ENCODE data around the gene AFTPH. TPM values are rescaled to one million over a fixed set of nuclear protein-coding genes. Genes with fewer than 3 reads are reported as not detected.
A peak's percentile ranks its signal among the peaks of the same experiment; 100 is the strongest.

AFTPH gene
- total and polyA plus RNA-seq, 8 donors = 29.9 to 66.4 (median 54.6) TPM

- no peak for TF ChIP-seq CTCF (IDR thresholded peaks at IDR 0.05)
- intact Hi-C loops (cut with DNase I) = no loop called here
- Histone ChIP-seq H3K27me3 (no peaks in the 10 kb centered on the region), H3K9me3 (no peaks in the 10 kb centered on the region), H3K27ac (no peak overlapping the region), H3K36me3 (no peaks in the 10 kb centered on the region), H3K4me1 (peaks cover 0 to 25% of the 10 kb centered on the region in 2 donors), H3K4me3 (no peak overlapping the region)
- DNase-seq (no peak), ATAC-seq (peak; percentile 48)
Measured at GRCh38 chr2:64605991-64606478, 81.9 kb downstream of the AFTPH start.

GRCh38 chr2:64606479-64607363, 82.6 kb downstream of the AFTPH start:
- Histone ChIP-seq H3K36me3 (no peaks in the 10 kb centered on the region), H3K9me3 (no peaks in the 10 kb centered on the region), H3K4me3 (no peak overlapping the region), H3K4me1 (peaks cover 0 to 25% of the 10 kb centered on the region in 2 donors), H3K27me3 (no peaks in the 10 kb centered on the region), H3K27ac (no peak overlapping the region)
- ATAC-seq = peak; percentile 74
- DNase-seq = peak in 3 of 4 donors; percentile 84 to 92 (median 91)
- intact Hi-C loops (cut with DNase I) = no loop called here
- TF ChIP-seq CTCF (IDR thresholded peaks at IDR 0.05) = no peak

- Histone ChIP-seq H3K27me3 (no peaks in the 10 kb centered on the region), H3K4me3 (no peak overlapping the region), H3K4me1 (peaks cover 0 to 25% of the 10 kb centered on the region in 2 donors), H3K9me3 (no peaks in the 10 kb centered on the region), H3K27ac (no peak overlapping the region), H3K36me3 (no peaks in the 10 kb centered on the region)
- intact Hi-C loops (cut with DNase I) = no loop called here
- DNase-seq (peak in 1 of 4 donors; percentile 55), ATAC-seq (no peak)
- TF ChIP-seq CTCF (IDR thresholded peaks at IDR 0.05) = no peak
Measured at GRCh38 chr2:64607381-64608304, 83.5 kb downstream of the AFTPH start.

GRCh38 chr2:64608867-64609226, 84.7 kb downstream of the AFTPH start:
- H3K36me3 ChIP-seq = no peaks in the 10 kb centered on the region
- intact Hi-C loops (cut with DNase I) = no loop called here
- no peak for TF ChIP-seq CTCF (IDR thresholded peaks at IDR 0.05)
- peak overlapping the region; percentile 39 to 47 for H3K4me3 ChIP-seq
- ATAC-seq (peak; percentile 3), DNase-seq (no peak)
- no peaks in the 10 kb centered on the region for H3K9me3 ChIP-seq
- H3K27me3 ChIP-seq = no peaks in the 10 kb centered on the region
- peak overlapping the region; percentile 33 to 81 for H3K27ac ChIP-seq
- peaks cover 0 to 25% of the 10 kb centered on the region in 2 donors for H3K4me1 ChIP-seq

All from left lung (tissue), 10 donors.